NCI-H187 (cell line): Measurements from ENCODE around the gene DNASE1L2.

ENCODE experiments used
- DNase-seq, 2 experiments: peaks; one replicate each; lab custom pipeline; 2025; lab: John Stamatoyannopoulos, UW

The DNASE1L2 gene

GRCh38 chr16:2270588-2271470, 34.6 kb downstream of the DNASE1L2 start:
- no peak for DNase-seq

GRCh38 chr16:2271848-2272461, 35.7 kb downstream of the DNASE1L2 start:
- no peak for DNase-seq

DNA sequence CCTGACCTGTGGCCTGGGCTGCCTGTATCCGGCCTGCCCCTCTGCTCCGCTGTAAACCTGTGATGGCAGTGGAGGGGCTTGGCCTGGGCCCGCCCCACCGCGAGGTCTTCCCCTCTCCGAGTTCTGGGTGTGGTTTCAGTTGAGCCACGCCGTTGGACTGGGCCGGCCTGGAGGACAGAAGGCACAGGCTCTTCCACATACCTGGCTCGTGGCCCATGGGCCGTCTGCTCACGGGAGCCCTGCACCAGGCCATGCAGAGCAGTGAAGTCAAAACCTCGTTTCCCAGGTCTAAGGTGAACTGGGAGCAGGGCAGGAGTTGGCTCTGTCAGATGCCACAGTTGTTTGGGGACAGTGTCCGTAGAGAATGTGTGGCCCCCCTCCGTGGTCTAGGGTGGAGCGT, 37.2 kb downstream of the DNASE1L2 start:
- no peak for DNase-seq

GRCh38 chr16:2273931-2274330, 37.7 kb downstream of the DNASE1L2 start:
- no peak for DNase-seq

GRCh38 chr16:2275476-2276367, 39.5 kb downstream of the DNASE1L2 start:
- DNase-seq: no peak

DNA sequence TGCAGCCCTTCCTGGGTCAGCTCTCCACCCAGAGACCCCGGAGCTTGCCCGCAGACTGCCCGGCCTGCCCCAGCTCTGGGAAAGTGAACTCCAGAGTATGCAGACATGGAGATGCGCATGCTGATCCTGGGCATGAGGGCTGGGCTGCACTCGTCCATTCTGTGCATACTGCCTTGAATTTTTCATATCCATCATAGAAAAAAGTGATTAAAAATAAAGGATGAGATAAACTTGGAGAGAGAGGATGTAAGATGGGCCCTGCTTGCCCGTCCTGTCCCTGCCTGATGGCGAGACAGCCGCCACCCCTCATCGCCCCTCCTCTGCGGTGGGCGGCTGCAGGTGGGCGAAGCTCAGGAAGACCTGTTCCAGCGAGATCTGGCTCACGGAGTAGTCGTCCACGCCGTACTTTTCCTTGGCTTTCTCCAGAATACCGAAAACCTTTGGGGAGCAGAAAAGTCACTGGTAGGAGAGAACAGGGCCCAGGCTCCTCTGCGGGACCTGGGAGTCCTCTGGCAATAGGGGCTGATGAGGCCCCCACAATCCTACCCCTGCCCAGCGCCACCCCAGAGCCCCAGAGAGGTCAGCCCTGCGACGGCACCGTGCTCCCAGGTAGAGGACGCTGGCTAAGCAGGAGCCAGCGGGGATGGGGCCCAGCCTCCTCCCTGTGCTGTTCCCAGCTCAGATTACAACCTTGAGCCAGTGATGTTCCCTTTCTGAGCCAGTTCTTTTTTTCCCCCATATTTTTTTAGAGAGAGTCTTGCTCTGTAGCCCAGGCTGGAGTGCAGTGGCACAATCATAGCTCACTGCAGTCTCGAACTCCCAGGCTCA, 40.3 kb downstream of the DNASE1L2 start:
- DNase-seq: no peak

DNA sequence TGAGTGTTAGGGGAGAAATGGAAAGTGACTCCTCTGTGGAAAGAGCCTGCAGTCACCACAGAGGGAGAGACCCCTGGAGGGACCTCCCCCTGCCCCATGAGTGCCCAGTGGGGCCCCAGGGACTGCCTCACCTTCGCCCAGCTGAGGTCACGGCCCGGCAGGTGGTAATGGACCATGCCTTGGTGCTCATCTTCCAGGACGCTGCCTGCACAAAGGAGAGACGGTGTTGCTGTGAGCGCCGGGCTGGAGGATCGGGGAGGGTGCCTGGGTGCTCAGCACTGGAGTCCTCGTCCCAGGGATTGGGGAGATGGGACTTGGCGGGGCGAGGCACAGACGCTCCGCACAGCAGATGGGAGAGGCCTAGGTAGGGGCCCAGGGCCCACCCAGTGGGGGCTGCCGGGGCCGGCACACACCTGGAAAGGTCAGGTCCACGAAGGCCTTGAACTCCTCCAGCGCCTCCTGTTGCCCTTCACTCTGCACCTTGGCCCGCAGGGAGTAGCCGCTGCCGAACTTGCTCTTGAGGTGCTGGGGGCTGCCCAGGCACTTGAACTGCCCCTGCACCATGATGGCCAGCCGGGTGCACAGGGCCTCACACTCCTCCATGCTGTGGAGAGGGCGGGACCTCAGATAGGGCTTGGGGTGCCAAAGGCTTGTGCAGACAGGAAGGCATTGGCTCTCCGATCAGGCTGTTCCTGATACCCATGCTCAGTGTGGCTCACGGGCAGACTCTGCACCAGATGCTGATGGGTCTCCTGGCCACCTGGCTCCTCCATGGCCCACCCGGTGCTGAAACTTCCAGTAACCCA, 41.4 kb downstream of the DNASE1L2 start:
- no peak for DNase-seq

GRCh38 chr16:2278272-2278608, 42.0 kb downstream of the DNASE1L2 start:
- DNase-seq: no peak

DNA sequence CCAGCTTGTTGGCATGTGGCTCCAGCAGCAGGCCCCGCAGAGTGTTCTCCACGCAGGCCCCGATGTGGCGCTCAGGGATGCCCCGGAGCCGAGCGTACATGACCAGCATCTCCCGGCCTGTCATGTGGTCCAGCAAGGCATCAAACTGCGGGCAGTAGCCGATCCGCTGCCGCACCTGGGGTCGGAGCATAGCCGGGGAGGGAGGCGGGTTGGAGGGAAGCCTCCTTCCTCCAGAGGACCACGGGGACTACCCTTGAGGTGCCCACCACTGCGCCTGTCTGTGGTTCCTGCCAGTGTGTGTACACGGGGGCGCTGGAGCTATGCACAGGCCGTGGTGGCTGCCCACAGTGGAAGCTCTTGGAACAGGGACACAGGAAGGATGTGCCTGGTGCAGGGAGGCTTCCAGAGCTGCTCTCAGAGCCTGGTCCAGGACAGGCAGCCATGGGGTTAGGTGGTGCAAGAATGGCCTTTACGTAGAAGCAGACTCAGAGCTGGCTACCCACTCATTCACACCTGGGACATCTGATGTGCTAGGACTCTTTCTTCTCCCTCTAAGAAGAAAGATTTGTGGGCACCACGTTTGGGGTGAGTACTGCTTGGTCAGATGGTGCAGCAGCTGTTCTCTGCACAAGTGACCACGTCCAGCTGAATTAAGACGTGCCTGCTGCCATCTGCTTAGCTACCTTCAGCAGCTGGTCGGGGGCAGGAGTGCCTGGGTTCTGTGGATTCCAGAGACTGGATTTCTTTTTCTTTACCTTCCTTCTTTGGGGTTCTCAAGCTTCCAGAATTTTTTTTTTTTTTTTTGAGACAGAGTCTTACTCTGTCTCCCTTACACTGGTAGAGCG, 42.9 kb downstream of the DNASE1L2 start:
- no peak for DNase-seq

GRCh38 chr16:2280461-2280860, 44.2 kb downstream of the DNASE1L2 start:
- no peak for DNase-seq

- DNase-seq: no peak
Observed at GRCh38 chr16:2280981-2281542, 44.8 kb downstream of the DNASE1L2 start.

DNA sequence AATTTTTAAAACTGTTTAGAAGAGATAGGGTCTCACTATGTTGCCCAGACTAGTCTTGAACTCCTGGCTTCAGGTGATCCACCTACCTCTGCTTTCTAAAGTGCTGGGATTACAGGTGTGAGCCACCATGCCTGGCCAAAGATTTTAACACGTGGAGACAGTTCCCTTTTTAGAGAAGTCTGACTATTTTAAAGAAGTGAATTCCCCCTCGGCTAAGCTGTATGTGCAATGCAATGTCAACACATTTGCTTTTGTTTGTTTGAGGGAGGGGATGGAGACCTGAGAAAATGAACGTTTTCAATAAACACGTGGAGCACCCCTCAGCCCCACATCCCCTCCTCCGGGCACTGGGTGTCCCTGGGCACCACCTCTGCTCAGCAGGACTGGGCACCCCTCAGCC, 46.0 kb downstream of the DNASE1L2 start:
- no peak for DNase-seq

DNA sequence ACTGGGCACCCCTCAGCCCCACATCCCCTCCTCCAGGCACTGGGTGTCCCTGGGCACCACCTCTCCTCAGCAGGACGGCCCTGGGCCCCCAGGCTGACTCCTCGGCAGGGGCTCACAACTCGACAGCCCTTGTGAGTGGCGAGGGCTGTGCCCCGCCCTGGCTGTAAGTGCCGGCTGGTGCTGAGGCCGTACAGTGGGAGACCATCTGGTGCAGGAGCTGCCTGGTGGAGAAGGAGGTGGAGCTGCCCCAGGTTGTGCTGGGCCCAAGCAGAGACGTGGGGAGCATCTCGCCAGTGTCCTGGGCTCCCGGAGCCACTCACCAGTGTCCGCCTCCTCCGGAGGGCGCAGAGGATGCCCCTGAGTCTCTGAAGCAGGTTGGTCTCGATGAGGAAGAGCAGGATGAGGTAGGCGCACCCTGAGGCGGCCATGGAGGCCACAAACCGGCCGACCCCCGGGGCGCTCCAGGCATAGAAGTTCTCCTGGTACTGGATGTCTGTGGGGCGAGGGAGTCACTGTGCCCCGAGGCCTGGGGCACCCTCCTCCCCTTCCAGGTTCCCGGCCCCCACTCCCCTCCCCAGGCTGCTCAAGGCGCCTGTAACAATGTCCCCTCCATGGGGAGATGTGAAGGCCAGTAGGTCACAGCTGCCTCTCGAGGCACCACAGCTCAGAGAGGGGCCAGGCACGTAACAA, 46.8 kb downstream of the DNASE1L2 start:
- no peak for DNase-seq

DNA sequence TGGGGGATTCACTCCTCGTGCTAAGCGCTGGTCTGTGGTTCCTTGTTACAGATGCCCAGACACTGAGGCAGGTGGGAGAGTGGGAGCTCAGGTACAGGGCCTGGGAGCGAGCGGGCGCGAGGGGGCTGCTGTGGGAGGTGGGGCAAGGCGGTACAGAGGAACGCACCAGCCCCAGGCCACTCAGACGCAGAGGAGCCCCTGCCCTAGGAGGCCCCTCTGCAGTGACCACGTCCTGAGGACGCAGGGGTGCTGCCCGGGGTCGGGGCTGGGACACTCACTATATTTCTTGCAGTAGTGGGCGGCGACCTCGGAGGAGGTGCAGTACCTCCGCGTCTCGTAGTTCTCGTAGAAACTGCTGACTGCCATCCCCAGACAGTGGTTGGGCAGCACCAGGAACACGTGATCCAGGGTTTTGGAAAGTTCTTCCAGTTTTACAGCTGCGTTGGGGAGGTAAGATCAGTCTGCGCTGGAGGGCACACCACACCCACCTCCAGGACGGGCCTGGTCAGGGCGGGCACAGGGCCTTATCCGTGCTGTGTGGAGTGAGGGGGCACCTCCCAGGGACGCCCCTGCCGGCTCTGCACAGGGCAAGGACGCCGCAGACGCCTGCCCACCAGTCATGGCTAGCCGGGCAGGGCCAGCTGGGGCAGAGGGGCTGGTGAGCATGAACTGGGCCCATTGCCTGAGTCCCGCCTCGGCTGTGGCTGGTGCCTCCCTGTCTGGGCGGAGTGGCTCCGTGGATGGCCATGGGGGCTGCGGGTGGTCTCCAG, 47.9 kb downstream of the DNASE1L2 start:
- DNase-seq: no peak

- DNase-seq: no peak
Observed at GRCh38 chr16:2284797-2285576, 48.7 kb downstream of the DNASE1L2 start.

DNA sequence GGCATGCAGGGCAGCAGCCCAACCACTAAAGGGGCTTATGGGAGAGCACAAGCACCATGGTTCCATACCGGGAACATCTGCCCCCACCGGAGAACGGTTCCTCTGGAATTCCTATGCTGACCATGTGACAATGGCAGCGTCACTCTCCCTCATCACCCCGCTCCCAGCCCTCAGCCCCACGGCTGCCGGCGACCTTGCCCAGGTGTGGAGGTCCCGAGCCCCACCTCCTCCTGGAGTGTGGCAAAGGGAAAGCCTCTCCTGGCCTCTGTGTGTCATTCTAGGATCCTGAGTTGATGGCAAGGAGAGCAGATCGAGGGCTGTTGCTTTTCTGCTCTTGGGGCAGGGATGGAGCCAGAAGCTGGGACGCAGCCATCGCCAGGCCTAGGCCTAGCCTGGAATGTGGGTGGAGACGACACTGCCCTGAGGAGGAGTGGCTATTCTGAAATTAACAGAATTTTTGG, 49.5 kb downstream of the DNASE1L2 start:
- DNase-seq: no peak

- no peak for DNase-seq
Observed at GRCh38 chr16:2286550-2286949, 50.3 kb downstream of the DNASE1L2 start.
